Measurements from ENCODE around the gene PSMG3. TPM values are rescaled to one million over a fixed set of nuclear protein-coding genes. Genes with fewer than 3 reads are reported as not detected.

The PSMG3 gene
- total RNA-seq, 1 experiment from 2014 or later = 63.0 TPM

- Histone ChIP-seq H4K20me1 (ENCODE audit: control insufficient read depth, insufficient read depth, insufficient read length) (no peaks in the 10 kb centered on the region), H2BK15ac (ENCODE audit: low read depth, low read length) (no peak overlapping the region), H3K56ac (ENCODE audit: insufficient read length, low read depth, low read length) (no peak overlapping the region), H3K4ac (ENCODE audit: low read depth, low read length) (no peak overlapping the region), H2AFZ (ENCODE audit: low read length) (no peak overlapping the region), H3K27me3 (ENCODE audit: insufficient read depth, low read length) (no peaks in the 10 kb centered on the region), H3K14ac (ENCODE audit: insufficient read depth, low read length) (no peak overlapping the region; the same call in 1 of the 2 replicates), H3T11ph (ENCODE audit: low read length) (no peak overlapping the region), H3K9me3 (ENCODE audit: control insufficient read depth, low read depth, low read length) (no peaks in the 10 kb centered on the region), H4K8ac (replicated peaks; ENCODE audit: insufficient read length, low read depth, low read length) (no peak overlapping the region), H3K4me2 (ENCODE audit: insufficient read depth, insufficient read length, low read length) (no peak overlapping the region), H4K91ac (ENCODE audit: insufficient read length, low read depth, low read length) (no peak overlapping the region), H3K9ac (ENCODE audit: extremely low read depth, insufficient read length, low read length) (no peak overlapping the region), H2BK120ac (ENCODE audit: low read depth, low read length, poor library complexity, severe bottlenecking) (no peak overlapping the region), H2AK5ac (ENCODE audit: insufficient read length, low read length) (no peak overlapping the region), H4K5ac (ENCODE audit: insufficient read length, low read depth, low read length) (no peak overlapping the region), H3K27ac (ENCODE audit: insufficient read length, low read depth, low read length) (no peak overlapping the region), H3K79me2 (ENCODE audit: insufficient read depth, low read length) (no peaks in the 10 kb centered on the region), H3K18ac (ENCODE audit: insufficient read length, low read depth, low read length) (no peak overlapping the region), H3K23me2 (ENCODE audit: insufficient read length, low read depth, low read length, poor library complexity, severe bottlenecking) (no peaks in the 10 kb centered on the region), H3K4me1 (ENCODE audit: insufficient read depth, low read length) (no peaks in the 10 kb centered on the region), H2BK5ac (ENCODE audit: insufficient read length, low read length) (no peak overlapping the region), H2BK12ac (ENCODE audit: insufficient read length, low read depth, low read length) (no peak overlapping the region), H3K79me1 (ENCODE audit: insufficient read depth, low read depth, low read length, poor library complexity, severe bottlenecking) (no peaks in the 10 kb centered on the region), H2BK20ac (ENCODE audit: low read depth, low read length, poor library complexity, severe bottlenecking) (no peak overlapping the region), H3K23ac (ENCODE audit: insufficient read length, low read depth, low read length) (no peak overlapping the region)
- no peak for TF ChIP-seq CTCF (conservative IDR thresholded peaks at IDR 0.05)
- no CpG with 5 or more reads among the region's 24 CpGs for WGBS (ENCODE audit: extremely low coverage, insufficient read length, low lambda C conversion rate)
- DNase-seq = no peak
- Mint-ChIP-seq H3K36me3 (ENCODE audit: insufficient read depth in 1 of 3, low read depth in 3 of 3) (no peaks in the 10 kb centered on the region), H3K4me1 (peaks cover 8 to 18% of the 10 kb centered on the region in 2 experiments; a peak in 3 of 4 replicates), H3K9me3 (no peaks in the 10 kb centered on the region; a peak in 1 of 5 replicates), H3K27me3 (ENCODE audit: low read depth) (peaks cover 9% of the 10 kb centered on the region), H3K4me3 (no peak overlapping the region), H3K27ac (peak overlapping the region in 1 of 3 experiments; percentile 44; a peak in 1 of 7 replicates)
Measured at GRCh38 chr7:1610013-1610677, 40.3 kb upstream of the PSMG3 start.

Measured in H9 (cell line).